Bronchial epithelial cell (primary cell): ENCODE data around the gene P2RY12. TPM values are rescaled to one million over a fixed set of nuclear protein-coding genes. Genes with fewer than 3 reads are reported as not detected.

ENCODE experiments used
- DNase-seq: peaks from one replicate; pipeline ENCODE4 v3.0.0-alpha.2; 2010; ENCODE audit warnings: low read depth
- FAIRE-seq: peaks from 2 replicates; lab custom pipeline; 2011; peaks lifted over from hg19 to GRCh38; lab: Jason Lieb, UNC
- H3K27me3 ChIP-seq: 2 replicates; pipeline ENCODE4 v1.5.1; 2011; ENCODE audit warnings: low read length; ENCODE audit not compliant: control insufficient read depth, insufficient read depth
- H3K36me3 ChIP-seq: 2 replicates; pipeline ENCODE4 v1.5.1; 2011; ENCODE audit warnings: low read length; ENCODE audit not compliant: control insufficient read depth, insufficient read depth
- H3K4me3 ChIP-seq: 2 replicates; pipeline ENCODE4 v1.5.1; 2011; ENCODE audit warnings: mild to moderate bottlenecking, low read depth, low read length, control low read depth
- total RNA-seq: library from RNA; depleted of rRNA; stranded (reverse); fragments of >200 nt; gene quantifications from 2 replicates; pipeline ENCODE4 v1.2.1, GENCODE V29; 2014
- TF ChIP-seq, protein P1 (sequence below): IDR thresholded peaks from 2 replicates; pipeline ENCODE4 v1.5.1; 2011; ENCODE audit warnings: mild to moderate bottlenecking, moderate library complexity, low read length, control low read depth, inconsistent platforms; ENCODE audit not compliant: insufficient read depth, severe bottlenecking

Gene P2RY12
- total RNA-seq, 1 donor from 2014 or later, result not detected

DNA sequence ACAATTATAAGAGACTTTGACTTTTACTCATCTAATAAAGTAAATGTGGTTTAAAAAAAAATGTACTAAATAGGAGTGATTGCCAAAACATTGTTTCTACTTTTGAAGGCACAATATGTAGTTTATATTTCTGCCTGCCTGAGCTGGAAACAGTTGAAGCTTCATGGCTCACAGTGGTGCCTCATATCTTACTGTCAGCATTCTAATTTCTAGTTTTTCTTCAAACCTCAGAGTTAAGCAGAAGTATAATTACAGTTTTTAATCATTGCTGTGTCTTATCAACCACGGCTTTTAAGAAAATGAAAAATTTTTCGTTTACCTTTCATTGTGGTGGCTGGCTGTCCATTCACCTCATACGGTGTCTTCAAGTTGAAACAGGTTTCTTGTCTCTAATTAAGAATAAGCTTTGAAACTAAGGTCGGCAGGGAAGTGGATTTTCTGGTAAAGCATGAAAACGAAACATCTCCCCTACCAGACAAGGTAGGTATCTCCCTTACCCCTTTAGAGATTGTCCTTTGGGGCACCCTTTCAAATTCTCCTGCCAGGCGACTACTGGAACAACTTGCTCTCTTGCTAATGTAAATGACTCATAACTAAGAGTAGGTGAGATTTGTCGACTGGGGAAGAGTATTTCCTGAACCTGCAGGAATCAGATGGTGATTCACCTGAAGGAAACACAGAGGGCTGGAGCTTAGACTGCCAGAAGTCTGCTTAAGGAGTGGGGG lies 68.1 kb downstream of the P2RY12 start, which contains the start of gene GPR87:
Gene GPR87 (minus strand): TSS at position 554 of the 725 bp plus-strand sequence. CDS start 16,720 bp downstream, outside the sequence.
- DNase-seq (peak; percentile 98), FAIRE-seq (no peak)
- peaks cover 2% of the 10 kb centered on the region for H3K36me3 ChIP-seq
- TF ChIP-seq, protein P1, sequence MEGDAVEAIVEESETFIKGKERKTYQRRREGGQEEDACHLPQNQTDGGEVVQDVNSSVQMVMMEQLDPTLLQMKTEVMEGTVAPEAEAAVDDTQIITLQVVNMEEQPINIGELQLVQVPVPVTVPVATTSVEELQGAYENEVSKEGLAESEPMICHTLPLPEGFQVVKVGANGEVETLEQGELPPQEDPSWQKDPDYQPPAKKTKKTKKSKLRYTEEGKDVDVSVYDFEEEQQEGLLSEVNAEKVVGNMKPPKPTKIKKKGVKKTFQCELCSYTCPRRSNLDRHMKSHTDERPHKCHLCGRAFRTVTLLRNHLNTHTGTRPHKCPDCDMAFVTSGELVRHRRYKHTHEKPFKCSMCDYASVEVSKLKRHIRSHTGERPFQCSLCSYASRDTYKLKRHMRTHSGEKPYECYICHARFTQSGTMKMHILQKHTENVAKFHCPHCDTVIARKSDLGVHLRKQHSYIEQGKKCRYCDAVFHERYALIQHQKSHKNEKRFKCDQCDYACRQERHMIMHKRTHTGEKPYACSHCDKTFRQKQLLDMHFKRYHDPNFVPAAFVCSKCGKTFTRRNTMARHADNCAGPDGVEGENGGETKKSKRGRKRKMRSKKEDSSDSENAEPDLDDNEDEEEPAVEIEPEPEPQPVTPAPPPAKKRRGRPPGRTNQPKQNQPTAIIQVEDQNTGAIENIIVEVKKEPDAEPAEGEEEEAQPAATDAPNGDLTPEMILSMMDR, result no peak
- H3K27me3 ChIP-seq, result no peaks in the 10 kb centered on the region
- H3K4me3 ChIP-seq, result peak within 1 kb of the TSS; percentile 73

DNA sequence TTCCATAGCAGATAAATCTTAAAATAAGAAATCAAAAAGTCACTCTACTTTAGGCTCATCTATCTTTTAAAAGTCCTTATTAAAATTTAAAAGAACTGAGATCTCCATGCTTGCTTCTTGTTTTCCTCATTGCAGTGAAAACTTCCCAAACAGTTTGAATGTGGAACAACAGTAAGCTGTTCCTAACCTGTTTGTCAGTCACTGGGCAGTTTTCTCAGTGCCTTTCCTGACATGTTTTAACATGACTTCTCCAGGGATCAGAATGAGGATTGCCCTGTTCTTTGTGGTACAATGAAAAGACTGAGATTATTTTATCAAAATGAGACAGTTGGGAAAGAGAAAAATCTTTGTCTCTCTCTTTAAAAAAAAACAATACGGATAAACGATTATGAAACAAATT lies 68.7 kb downstream of the P2RY12 start:
- Histone ChIP-seq H3K4me3 (peak overlapping the region; percentile 73), H3K36me3 (peaks cover 2% of the 10 kb centered on the region), H3K27me3 (no peaks in the 10 kb centered on the region)
- DNase-seq (peak; percentile 92), FAIRE-seq (no peak)
- TF ChIP-seq, protein P1, result no peak

DNA sequence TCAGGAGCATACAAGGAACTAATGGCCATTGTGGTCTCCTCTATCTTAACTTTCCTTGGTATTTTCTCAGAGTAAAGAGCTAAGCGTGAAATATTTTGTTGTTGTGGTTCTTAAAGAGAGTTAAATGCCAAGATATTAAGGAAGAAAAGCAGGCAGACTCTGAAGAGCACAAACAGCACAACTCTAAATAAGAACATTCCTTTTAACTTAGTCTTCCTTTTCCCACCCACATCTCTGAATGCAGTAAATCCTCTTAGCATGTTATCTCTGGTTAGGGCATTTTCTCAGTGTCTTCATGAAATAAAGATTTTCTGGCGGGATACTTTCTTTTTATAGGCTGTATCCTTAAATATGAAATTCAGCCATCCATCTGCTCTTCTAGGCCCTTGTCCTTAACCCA lies 69.4 kb downstream of the P2RY12 start:
- no peak for FAIRE-seq
- DNase-seq, result peak; percentile 60
- TF ChIP-seq, protein P1, result no peak
- Histone ChIP-seq H3K36me3 (peaks cover 2% of the 10 kb centered on the region), H3K27me3 (no peaks in the 10 kb centered on the region), H3K4me3 (peak overlapping the region; percentile 73)

DNA sequence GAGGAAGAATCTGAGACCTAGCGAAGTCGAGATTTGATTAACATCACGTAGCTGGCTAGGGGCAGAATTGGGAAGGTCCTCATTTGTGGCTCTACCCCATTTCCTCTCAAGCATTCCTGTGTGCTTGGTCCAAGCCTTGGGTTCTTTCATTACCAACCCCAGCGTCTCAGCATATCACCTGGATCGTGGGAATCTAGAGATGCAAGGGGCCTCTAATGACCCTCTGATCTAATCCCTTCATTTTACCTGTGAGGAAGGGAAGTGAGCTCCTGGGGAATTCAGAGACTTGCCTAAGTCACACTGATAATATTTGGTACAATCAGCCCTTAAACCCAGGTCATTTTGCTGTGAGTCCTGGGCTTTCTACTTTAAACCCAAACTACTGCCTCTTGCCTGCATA lies 70.0 kb downstream of the P2RY12 start:
- no peak for FAIRE-seq
- Histone ChIP-seq H3K36me3 (peaks cover 2% of the 10 kb centered on the region), H3K4me3 (peak overlapping the region; percentile 73), H3K27me3 (no peaks in the 10 kb centered on the region)
- TF ChIP-seq, protein P1, result no peak
- no peak for DNase-seq

DNA sequence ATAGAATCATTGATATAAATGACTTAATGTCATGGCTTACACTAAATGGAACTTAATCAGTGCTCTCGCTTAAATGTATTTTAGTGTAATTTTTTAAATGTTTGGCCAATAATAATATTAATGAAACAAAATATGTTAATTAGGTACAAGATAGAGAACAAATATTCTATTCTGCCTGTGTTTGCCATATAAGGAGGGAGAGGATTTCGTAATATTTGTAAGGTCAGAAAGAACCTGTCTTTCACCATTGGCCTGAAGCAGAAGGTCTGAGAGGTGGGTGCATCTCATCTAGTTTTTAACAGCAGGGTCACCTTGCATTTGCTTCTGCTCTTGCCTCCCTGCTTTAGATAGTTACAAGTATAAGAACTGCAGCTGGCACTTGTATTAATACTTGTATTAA lies 70.4 kb downstream of the P2RY12 start:
- H3K4me3 ChIP-seq, result peak overlapping the region; percentile 73
- peak; percentile 43 for FAIRE-seq
- TF ChIP-seq, protein P1, result no peak

DNA sequence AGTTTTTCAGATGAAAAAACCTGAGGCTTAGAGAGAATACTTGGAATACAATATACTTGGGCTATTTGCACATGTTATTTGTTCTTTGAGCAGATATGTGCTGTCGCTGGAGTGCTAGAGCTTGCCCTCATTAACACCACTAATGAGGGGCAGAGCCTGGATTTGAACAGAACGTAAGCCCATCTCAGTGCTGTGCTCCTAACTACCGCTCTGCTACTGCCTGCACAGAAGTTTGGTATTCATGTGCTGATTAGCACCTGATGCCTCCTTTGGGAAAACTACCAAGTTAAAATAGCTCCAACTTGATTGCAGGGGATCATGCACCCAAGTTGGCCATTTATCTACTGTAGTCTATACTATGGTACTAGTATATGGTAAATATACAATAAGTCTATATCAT lies 71.6 kb downstream of the P2RY12 start:
- DNase-seq, result no peak
- TF ChIP-seq, protein P1, result no peak
- Histone ChIP-seq H3K36me3 (peaks cover 3% of the 10 kb centered on the region), H3K4me3 (peak overlapping the region; percentile 0), H3K27me3 (no peaks in the 10 kb centered on the region)
- FAIRE-seq, result no peak

More for the DNA sequence above, 70.4 kb downstream of the P2RY12 start:
- Histone ChIP-seq H3K36me3 (peaks cover 3% of the 10 kb centered on the region), H3K27me3 (no peaks in the 10 kb centered on the region)
- DNase-seq, result no peak
